NCI-H2196 (cell line): ENCODE measurements around the gene CHIT1.

Experiments used
- DNase-seq: peaks from one replicate; lab custom pipeline; 2025; ENCODE audit not compliant: unreplicated experiment; lab: John Stamatoyannopoulos, UW

The CHIT1 gene

GRCh38 chr1:203217139-203217655 is 12.3 kb downstream of the CHIT1 start:
- no peak for DNase-seq

DNA sequence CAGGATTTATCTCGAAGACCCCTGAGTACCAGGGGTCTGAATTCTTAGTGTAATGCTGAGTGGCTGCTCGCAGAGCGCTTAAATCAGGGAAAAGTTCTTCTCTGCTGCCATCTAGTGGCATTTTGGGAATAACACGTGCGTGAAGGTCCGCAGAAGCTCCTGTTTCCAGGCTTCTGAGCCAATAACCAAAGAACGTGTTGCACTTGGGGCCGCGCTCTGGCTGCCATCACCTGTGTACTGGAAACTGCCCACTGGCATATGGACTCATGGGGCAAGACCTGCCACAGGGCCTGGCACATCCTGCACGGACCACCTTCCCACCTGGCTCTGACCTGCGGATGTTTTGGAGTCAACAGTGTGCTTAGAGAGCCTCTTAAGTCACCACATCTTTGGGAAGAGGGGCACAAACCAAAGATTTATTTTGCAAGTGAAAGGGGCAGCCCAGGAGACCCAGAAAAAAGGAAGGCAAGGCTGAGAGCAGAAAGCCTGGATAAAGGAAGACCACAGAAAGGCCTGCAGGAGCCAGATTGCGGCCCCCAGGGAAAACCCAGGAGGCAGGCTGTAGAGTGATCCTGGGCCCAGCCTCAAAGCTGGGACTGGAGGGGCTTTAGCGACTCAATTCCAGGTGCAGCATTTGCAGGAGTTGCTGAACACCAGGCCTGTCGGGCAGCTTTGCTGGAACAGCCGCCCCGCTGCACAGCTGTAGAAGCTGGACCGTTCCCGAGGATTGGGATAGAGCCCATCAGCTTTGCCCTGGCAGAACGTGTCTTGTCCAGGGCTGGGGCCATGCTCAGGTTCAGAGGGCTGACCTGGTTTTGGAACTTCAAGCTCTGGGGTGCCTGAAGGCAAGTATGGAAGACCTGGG is 13.0 kb downstream of the CHIT1 start:
- DNase-seq, result peak; percentile 76

- no peak for DNase-seq
Observed at GRCh38 chr1:203215573-203215972, 13.9 kb downstream of the CHIT1 start.

GRCh38 chr1:203214871-203215270 is 14.6 kb downstream of the CHIT1 start:
- DNase-seq, result no peak

DNA sequence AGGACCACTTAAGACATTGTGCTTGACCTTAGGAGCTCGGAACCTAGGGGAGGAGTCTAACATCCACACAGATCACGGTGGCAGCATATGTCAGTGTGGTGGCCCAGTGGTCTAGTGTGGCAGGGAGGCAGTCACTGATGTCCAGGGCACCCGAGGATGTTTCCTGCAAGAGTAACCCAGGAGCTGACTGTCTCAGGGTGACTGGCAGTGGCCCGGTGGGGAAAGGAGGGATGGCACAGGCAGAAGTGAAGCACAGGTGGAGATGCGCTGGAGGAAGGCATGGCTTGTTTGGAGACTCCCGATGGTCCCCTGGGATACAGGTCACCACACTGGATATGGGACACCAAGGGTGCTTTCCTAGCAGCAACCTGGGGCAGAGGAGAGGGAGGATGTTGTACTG is 16.3 kb downstream of the CHIT1 start:
- DNase-seq, result no peak

DNA sequence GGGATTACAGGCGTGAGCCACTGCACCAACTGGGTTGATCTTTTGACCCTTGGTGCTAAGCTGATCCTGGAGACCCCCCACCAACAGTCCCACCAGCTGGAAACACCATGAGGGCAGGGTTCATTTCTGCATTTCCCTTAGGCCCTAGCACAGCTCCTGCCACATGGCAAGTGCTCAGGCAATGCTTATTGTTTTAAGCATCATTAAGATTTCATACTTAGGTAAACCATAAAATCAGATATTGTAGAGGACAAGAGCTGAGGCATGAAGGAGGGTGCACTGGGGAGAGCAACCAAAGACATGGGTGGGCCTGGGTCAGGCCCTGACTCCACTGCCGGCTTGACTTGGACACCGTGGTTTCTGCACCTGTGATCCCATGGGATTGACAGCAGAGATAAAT is 17.7 kb downstream of the CHIT1 start:
- DNase-seq, result no peak

DNA sequence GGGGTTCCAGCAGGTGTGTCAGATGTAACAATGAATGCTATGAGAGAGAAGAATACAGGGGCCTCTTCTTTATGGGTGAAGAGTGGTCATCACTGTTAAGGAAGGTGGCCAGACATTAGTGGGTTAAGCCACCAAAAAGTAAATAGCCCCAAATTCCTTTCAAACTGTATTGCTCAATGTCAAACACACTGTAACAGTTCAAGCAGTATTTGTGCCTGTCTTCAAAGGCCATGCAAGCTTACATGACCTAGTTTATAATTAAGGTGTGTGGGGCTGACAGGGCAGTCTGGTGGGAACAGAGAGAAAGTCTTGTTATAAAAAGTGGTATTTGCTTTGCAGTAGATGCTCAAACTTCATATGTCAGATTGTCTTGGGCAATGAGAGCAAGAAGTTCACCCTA is 18.5 kb downstream of the CHIT1 start:
- no peak for DNase-seq

GRCh38 chr1:203210350-203210749 is 19.1 kb downstream of the CHIT1 start:
- DNase-seq, result no peak

GRCh38 chr1:203208181-203208580 is 21.3 kb downstream of the CHIT1 start:
- no peak for DNase-seq

DNA sequence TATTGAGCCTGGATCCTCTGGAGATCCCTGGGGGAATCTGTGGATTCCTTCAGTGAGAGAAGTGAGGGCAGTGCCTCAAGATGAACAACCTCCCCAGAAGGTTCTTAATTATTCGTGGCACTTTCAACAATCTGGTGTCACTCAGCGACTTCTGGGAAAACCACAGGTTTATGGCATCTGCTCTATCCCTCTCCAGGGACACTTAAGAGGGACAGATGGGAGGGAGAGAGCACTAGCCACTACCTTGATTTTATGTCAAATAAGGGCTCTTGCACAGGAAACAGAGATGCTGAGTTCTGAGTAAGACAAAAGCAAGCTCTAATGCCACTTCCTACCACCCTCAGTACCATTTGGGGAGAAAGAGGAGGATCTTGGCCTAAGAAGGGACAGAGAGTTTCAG is 21.7 kb downstream of the CHIT1 start:
- DNase-seq, result no peak

- no peak for DNase-seq
Observed at GRCh38 chr1:203206129-203206687, 23.3 kb downstream of the CHIT1 start.

DNA sequence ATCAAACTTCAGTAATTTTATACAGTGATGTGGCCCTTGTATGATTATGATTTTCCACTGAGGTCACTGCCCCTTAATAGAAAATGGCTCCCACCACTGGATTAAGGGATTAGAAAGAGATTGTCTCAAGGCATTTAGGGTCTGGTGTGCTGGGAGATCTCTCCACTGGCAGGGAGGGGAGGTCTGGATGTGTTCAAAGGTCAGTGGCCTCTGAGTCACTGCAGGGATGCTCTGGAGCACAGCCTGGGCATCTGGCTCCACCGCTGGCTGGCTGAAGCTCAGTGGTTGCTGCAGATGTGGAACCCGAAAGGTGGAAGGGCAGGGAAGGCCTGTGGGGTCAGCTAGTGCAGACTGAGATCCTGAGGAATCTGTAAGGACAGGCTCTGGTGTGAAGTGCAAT is 24.7 kb downstream of the CHIT1 start:
- DNase-seq, result no peak

GRCh38 chr1:203202431-203203245 is 26.8 kb downstream of the CHIT1 start:
- DNase-seq, result no peak

DNA sequence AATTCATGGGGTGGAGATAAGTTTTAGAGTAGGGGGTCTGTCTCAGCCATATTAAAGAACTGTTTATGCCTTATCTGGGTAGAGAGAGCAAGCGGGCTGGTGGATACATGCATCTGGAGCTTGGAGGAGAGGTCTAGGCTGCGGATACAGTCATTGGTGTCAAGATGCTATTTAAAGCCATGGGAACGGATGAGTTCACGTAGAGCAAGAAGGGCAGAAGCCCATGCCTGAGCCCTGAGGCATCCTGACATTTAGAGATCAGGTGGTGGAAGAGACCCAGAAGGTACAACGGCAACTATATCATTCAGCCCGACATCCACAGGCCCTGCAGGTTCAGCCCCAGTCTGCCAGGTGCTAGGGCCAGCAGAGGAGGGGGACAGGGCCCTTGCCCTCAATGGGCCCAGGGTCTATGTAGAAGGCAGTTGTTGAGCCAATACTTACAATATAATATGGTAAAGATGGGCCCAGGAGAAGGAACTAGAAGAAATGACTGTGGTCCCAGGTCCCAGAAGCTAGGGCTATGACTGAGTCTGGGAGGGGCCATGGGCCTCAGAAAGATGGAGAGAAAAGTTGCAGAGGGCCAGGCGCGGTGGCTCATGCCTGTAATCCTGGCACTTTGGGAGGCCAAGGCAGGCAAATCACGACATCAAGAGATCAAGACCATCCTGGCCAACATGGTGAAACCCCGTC is 27.8 kb downstream of the CHIT1 start:
- no peak for DNase-seq

GRCh38 chr1:203200916-203201315 is 28.6 kb downstream of the CHIT1 start:
- no peak for DNase-seq

- DNase-seq, result no peak
Observed at GRCh38 chr1:203199816-203200571, 29.5 kb downstream of the CHIT1 start.

DNA sequence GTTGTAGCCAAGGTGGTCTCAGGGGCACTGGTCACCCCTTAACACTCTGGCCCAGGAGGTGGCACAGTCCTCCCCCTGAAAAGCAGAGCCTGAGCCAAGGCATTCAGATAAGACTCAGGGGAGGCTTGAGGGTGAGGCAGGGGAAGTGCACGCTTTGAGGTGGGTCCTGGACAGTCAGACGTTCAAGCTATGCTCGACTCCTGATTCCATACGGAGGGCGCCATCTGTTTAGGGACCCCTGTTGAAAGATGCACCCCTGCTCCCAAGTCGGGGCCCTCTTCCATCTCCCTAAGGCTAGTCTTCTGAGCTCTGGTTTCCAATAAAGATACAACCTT is 30.0 kb downstream of the CHIT1 start:
- no peak for DNase-seq

- DNase-seq, result no peak
Observed at GRCh38 chr1:203199002-203199401, 30.5 kb downstream of the CHIT1 start.

DNA sequence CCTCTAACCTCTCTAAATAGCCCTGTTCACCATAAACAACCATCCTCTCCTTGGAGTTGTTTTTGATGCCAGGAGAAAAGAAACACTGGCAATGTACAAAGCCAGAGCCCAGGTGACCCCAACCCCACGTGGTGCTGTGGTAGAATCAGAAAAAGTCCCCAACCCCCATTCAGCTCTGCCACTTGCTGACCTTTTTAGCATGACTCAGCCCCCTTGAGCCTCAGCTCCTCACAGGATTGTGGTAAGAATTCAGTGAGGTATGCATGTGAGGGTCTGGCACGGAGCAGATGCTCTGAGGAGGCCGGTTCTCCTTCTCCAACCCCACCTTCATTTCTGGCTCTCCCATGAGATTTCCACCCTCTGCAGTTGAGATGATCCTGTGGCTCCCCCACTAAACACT is 31.8 kb downstream of the CHIT1 start:
- DNase-seq, result no peak

GRCh38 chr1:203196371-203196770 is 33.1 kb downstream of the CHIT1 start:
- no peak for DNase-seq

DNA sequence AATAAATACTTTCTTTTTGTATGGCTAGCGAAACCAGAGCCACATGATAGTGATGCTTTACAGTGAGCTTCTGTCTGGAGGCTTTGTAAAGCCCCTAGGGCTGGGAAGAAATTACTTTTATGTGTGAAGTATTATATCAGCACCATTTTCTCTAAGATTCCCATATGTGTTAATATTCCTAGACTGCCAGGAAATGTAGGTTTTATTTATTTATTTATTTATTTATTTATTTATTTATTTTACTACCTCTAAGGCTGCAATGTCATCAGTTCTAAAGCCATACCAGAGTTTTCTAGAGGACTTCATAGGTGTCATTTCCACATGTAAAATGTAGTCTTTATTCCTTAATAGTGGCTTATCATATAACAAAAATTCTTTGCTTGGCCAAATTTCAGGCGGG is 38.5 kb downstream of the CHIT1 start:
- DNase-seq, result no peak
